ENCODE data around the gene OPCML. TPM values are rescaled to one million over a fixed set of nuclear protein-coding genes. Genes with fewer than 3 reads are reported as not detected.

OPCML gene
- total RNA-seq, 4 donors from 2014 or later = not detected

- Histone ChIP-seq H3K4me3 (no peak overlapping the region), H3K9me3 (no peaks in the 10 kb centered on the region), H3K4me1 (no peaks in the 10 kb centered on the region), H3K36me3 (no peaks in the 10 kb centered on the region), H3K27ac (no peak overlapping the region), H3K27me3 (no peaks in the 10 kb centered on the region)
- no peak for DNase-seq
- intact Hi-C loops (cut with DNase I; ENCODE audit: low total_unique reads) = no loop called here
- in situ Hi-C loops (cut with MboI; ENCODE audit: low pct_ligation_motif_present in 1 of 4, low pct_unique_long_range_greater_than_20kb in 1 of 4, low sequenced_read_pairs in 3 of 4) = no loop called here
- WGBS, 2 donors (ENCODE audit: low coverage in 1 of 2) = 90% methylated on average over 4 of the region's 4 CpGs; no CpG with 5 or more reads in 1 of the 2 donors
- TF ChIP-seq POLR2A (IDR thresholded peaks at IDR 0.05) (no peak), EP300 (IDR thresholded peaks at IDR 0.05; ENCODE audit: low read depth) (no peak), POLR2AphosphoS5 (IDR thresholded peaks at IDR 0.05) (no peak)
- TF ChIP-seq, protein P1, sequence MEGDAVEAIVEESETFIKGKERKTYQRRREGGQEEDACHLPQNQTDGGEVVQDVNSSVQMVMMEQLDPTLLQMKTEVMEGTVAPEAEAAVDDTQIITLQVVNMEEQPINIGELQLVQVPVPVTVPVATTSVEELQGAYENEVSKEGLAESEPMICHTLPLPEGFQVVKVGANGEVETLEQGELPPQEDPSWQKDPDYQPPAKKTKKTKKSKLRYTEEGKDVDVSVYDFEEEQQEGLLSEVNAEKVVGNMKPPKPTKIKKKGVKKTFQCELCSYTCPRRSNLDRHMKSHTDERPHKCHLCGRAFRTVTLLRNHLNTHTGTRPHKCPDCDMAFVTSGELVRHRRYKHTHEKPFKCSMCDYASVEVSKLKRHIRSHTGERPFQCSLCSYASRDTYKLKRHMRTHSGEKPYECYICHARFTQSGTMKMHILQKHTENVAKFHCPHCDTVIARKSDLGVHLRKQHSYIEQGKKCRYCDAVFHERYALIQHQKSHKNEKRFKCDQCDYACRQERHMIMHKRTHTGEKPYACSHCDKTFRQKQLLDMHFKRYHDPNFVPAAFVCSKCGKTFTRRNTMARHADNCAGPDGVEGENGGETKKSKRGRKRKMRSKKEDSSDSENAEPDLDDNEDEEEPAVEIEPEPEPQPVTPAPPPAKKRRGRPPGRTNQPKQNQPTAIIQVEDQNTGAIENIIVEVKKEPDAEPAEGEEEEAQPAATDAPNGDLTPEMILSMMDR (IDR thresholded peaks at IDR 0.05) = no peak
Observed at GRCh38 chr11:133337193-133337592, 195.1 kb downstream of the OPCML start.

- no peaks in the 10 kb centered on the region for H3K27me3 ChIP-seq
- H3K4me1 ChIP-seq = no peaks in the 10 kb centered on the region
- H3K9me3 ChIP-seq = no peaks in the 10 kb centered on the region
- 70 to 83% methylated on average over 3 of the region's 3 CpGs for WGBS, 2 donors (ENCODE audit: low coverage in 1 of 2)
- no peak for TF ChIP-seq POLR2A (IDR thresholded peaks at IDR 0.05)
- TF ChIP-seq EP300 (IDR thresholded peaks at IDR 0.05; ENCODE audit: low read depth) = no peak
- TF ChIP-seq, protein P1 (IDR thresholded peaks at IDR 0.05) = no peak
- no peak for TF ChIP-seq POLR2AphosphoS5 (IDR thresholded peaks at IDR 0.05)
- H3K4me3 ChIP-seq = no peak overlapping the region
- DNase-seq = no peak
- in situ Hi-C loops (cut with MboI; ENCODE audit: low pct_ligation_motif_present in 1 of 4, low pct_unique_long_range_greater_than_20kb in 1 of 4, low sequenced_read_pairs in 3 of 4) (no loop called here), intact Hi-C loops (cut with DNase I; ENCODE audit: low total_unique reads) (no loop called here)
- H3K27ac ChIP-seq = no peak overlapping the region
- H3K36me3 ChIP-seq = no peaks in the 10 kb centered on the region
Observed at GRCh38 chr11:133331031-133331430, 201.3 kb downstream of the OPCML start.

GRCh38 chr11:133326849-133327248, 205.5 kb downstream of the OPCML start:
- DNase-seq = no peak
- Histone ChIP-seq H3K27ac (no peak overlapping the region), H3K36me3 (no peaks in the 10 kb centered on the region), H3K4me3 (no peak overlapping the region), H3K9me3 (no peaks in the 10 kb centered on the region), H3K27me3 (no peaks in the 10 kb centered on the region), H3K4me1 (no peaks in the 10 kb centered on the region)
- WGBS, 2 donors (ENCODE audit: low coverage in 1 of 2) = 75 to 88% methylated on average over 6 to 7 of the region's 7 CpGs
- intact Hi-C loops (cut with DNase I; ENCODE audit: low total_unique reads) (no loop called here), in situ Hi-C loops (cut with MboI; ENCODE audit: low pct_ligation_motif_present in 1 of 4, low pct_unique_long_range_greater_than_20kb in 1 of 4, low sequenced_read_pairs in 3 of 4) (no loop called here)
- TF ChIP-seq POLR2A (IDR thresholded peaks at IDR 0.05) (no peak), EP300 (IDR thresholded peaks at IDR 0.05; ENCODE audit: low read depth) (no peak), POLR2AphosphoS5 (IDR thresholded peaks at IDR 0.05) (no peak)
- TF ChIP-seq, protein P1 (IDR thresholded peaks at IDR 0.05) = no peak

- WGBS, 2 donors (ENCODE audit: low coverage in 1 of 2) = 90 to 100% methylated on average over 2 of the region's 2 CpGs
- Histone ChIP-seq H3K36me3 (no peaks in the 10 kb centered on the region), H3K27me3 (no peaks in the 10 kb centered on the region), H3K4me1 (no peaks in the 10 kb centered on the region), H3K27ac (no peak overlapping the region), H3K4me3 (no peak overlapping the region), H3K9me3 (no peaks in the 10 kb centered on the region)
- no peak for TF ChIP-seq POLR2AphosphoS5 (IDR thresholded peaks at IDR 0.05)
- TF ChIP-seq EP300 (IDR thresholded peaks at IDR 0.05; ENCODE audit: low read depth) = no peak
- no peak for TF ChIP-seq POLR2A (IDR thresholded peaks at IDR 0.05)
- TF ChIP-seq, protein P1 (IDR thresholded peaks at IDR 0.05) = no peak
- intact Hi-C loops (cut with DNase I; ENCODE audit: low total_unique reads) = no loop called here
- DNase-seq = no peak
- in situ Hi-C loops (cut with MboI; ENCODE audit: low pct_ligation_motif_present in 1 of 4, low pct_unique_long_range_greater_than_20kb in 1 of 4, low sequenced_read_pairs in 3 of 4) = no loop called here
Observed at GRCh38 chr11:133326332-133326731, 206.0 kb downstream of the OPCML start.

Data from transverse colon (tissue), 4 donors.